ENCODE data around the gene KRTAP1-5.
"Not testable (repeated sequence)": the region's sequence is repeated elsewhere in the genome, so short reads cannot be mapped to it uniquely, and the experiment has no call there.

KRTAP1-5 gene

GRCh38 chr17:41004397-41004796 lies 22.6 kb downstream of the KRTAP1-5 start:
- DNase-seq (ENCODE audit: low read depth), result no peak

- DNase-seq (ENCODE audit: low read depth), result no peak
Observed at GRCh38 chr17:41003926-41004325, 23.1 kb downstream of the KRTAP1-5 start.

- DNase-seq (ENCODE audit: low read depth), result no peak
Observed at GRCh38 chr17:41002814-41003213, 24.2 kb downstream of the KRTAP1-5 start.

- DNase-seq (ENCODE audit: low read depth), result no peak
Observed at GRCh38 chr17:41001795-41002194, 25.2 kb downstream of the KRTAP1-5 start.

- not testable (repeated sequence) for DNase-seq (ENCODE audit: low read depth)
Observed at GRCh38 chr17:40999563-40999962, 27.4 kb downstream of the KRTAP1-5 start, which contains the start of gene KRTAP3-2. Gene KRTAP3-2 (minus strand): TSS chr17:40999906. CDS start chr17:40999853, 53 bp downstream.

- DNase-seq (ENCODE audit: low read depth), result no peak
Observed at GRCh38 chr17:40997361-40997760, 29.6 kb downstream of the KRTAP1-5 start.

GRCh38 chr17:40996829-40997228 lies 30.2 kb downstream of the KRTAP1-5 start:
- DNase-seq (ENCODE audit: low read depth), result no peak

- no peak for DNase-seq (ENCODE audit: low read depth)
Observed at GRCh38 chr17:40995116-40995515, 31.9 kb downstream of the KRTAP1-5 start.

- no peak for DNase-seq (ENCODE audit: low read depth)
Observed at GRCh38 chr17:40993839-40994238, 33.2 kb downstream of the KRTAP1-5 start, which contains the start of gene KRTAP3-3. Gene KRTAP3-3 (minus strand): TSS chr17:40994164. CDS start chr17:40994097, 67 bp downstream.

GRCh38 chr17:40993084-40993483 lies 33.9 kb downstream of the KRTAP1-5 start:
- DNase-seq (ENCODE audit: low read depth), result no peak

GRCh38 chr17:40992666-40993065 lies 34.3 kb downstream of the KRTAP1-5 start:
- no peak for DNase-seq (ENCODE audit: low read depth)

- no peak for DNase-seq (ENCODE audit: low read depth)
Observed at GRCh38 chr17:40986920-40987319, 40.1 kb downstream of the KRTAP1-5 start.

GRCh38 chr17:40984226-40984625 lies 42.8 kb downstream of the KRTAP1-5 start, which contains the start of gene KRT40:
Gene KRT40 (minus strand): TSS chr17:40984326. CDS start chr17:40984273, 53 bp downstream.
- DNase-seq (ENCODE audit: low read depth), result no peak

- no peak for DNase-seq (ENCODE audit: low read depth)
Observed at GRCh38 chr17:40981115-40981514, 45.9 kb downstream of the KRTAP1-5 start.

GRCh38 chr17:40980596-40980995 lies 46.4 kb downstream of the KRTAP1-5 start:
- no peak for DNase-seq (ENCODE audit: low read depth)

- no peak for DNase-seq (ENCODE audit: low read depth)
Observed at GRCh38 chr17:40980117-40980516, 46.9 kb downstream of the KRTAP1-5 start.

- no peak for DNase-seq (ENCODE audit: low read depth)
Observed at GRCh38 chr17:40978575-40979151, 48.3 kb downstream of the KRTAP1-5 start.

Measured in CMK (cell line).